Skeletal muscle tissue (tissue), 4 donors: Measurements from ENCODE around the gene PKN2. TPM values are rescaled to one million over a fixed set of nuclear protein-coding genes. Genes with fewer than 3 reads are reported as not detected.

Source experiments
- H3K27ac ChIP-seq: one replicate; pipeline ENCODE4 v1.7.0; 2013; ENCODE audit warnings: mild to moderate bottlenecking, low read depth, low read length, inconsistent platforms
- H3K27me3 ChIP-seq, 3 donors: one replicate each; pipeline ENCODE4 v1.7.0; 2013; ENCODE audit warnings: low read length in 3 of 3; ENCODE audit not compliant: control insufficient read depth in 3 of 3, insufficient read depth in 3 of 3
- H3K36me3 ChIP-seq, 3 donors: one replicate each; pipeline ENCODE4 v1.7.0; 2013; ENCODE audit warnings: low read length in 3 of 3; ENCODE audit not compliant: control insufficient read depth in 3 of 3, insufficient read depth in 3 of 3
- H3K4me1 ChIP-seq, 3 donors: one replicate each; pipeline ENCODE4 v1.7.0; 2013; ENCODE audit warnings: low read length in 3 of 3, mild to moderate bottlenecking in 3 of 3; ENCODE audit not compliant: control insufficient read depth in 3 of 3, insufficient read depth in 3 of 3
- H3K4me3 ChIP-seq, 3 donors: one replicate each; pipeline ENCODE4 v1.7.0; 2013; ENCODE audit warnings: low read length in 3 of 3
- H3K9ac ChIP-seq, 3 donors: one replicate each; pipeline ENCODE4 v1.7.0; 2013; ENCODE audit warnings: low read length in 3 of 3, mild to moderate bottlenecking in 3 of 3, moderate library complexity in 2 of 3, low read depth in 1 of 3
- H3K9me3 ChIP-seq, 3 donors: one replicate each; pipeline ENCODE4 v1.7.0; 2013; ENCODE audit warnings: low read length in 3 of 3; ENCODE audit not compliant: control insufficient read depth in 3 of 3
- total RNA-seq: library from RNA; depleted of rRNA; stranded (reverse); fragments of >200 nt; gene quantifications from one replicate; pipeline ENCODE4 v1.2.3, GENCODE V29; 2014
- donor health status: Osteomylitis.

PKN2 gene
- total RNA-seq, result 57.9 TPM

DNA sequence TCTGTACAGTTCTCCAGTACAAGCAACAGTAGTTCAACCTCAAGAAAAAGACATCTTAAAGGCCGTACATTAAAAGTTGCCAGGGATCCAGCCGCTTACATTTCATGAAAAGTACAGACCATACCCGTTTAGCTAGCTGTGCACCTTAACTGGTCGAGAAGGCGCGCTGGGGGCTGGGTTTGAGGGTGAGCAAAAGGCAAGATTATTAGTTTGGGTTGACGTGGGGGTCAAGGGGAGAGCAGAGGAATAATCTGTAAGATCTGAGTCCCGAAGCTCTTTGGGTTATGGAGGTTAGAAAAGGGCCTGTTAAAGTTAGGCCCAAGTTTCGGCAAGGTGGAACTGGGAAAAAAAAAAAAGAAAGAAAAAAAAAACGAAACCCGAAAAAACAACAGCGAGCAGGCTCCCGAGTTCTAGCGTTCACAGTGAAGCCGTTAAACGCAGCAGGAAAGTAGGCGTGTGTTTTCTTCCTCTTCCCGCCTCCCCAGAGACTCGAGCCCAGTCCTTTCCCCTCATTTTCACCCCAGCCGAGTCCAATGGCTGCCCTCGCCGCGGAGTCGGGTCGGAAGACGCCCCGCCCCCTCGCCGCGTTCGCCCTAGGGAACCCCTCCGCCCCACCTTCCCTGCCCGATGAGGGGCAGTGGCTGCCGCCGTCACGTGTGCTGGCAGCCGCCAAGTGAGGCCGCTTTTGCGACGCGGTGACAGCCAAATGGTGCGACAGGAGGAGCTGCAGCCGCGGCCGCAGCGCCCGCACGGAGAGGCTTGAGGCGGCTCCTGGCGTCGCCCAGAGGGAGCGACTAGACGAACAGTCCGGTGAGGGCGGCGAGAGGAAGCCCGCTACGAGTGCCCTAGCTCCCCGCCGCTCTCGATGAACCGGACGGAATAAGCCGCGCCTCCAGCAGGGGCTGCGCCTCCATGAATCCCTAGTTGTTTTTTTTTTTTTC, at the start of gene PKN2:
Gene PKN2 (plus strand): TSS at position 733 of the 941 bp plus-strand sequence. CDS start 308 bp downstream, outside the sequence.
- Histone ChIP-seq H3K4me3 (peak within 1 kb of the TSS; percentile 88 to 95 (median 90)), H3K27ac (peak within 1 kb of the TSS; percentile 89), H3K36me3 (no peaks in the 10 kb centered on the region), H3K9ac (peak within 1 kb of the TSS; percentile 93 to 97 (median 94)), H3K9me3 (no peaks in the 10 kb centered on the region), H3K27me3 (no peaks in the 10 kb centered on the region), H3K4me1 (peaks cover 8 to 16% (median 9%) of the 10 kb centered on the region in 3 donors)

DNA sequence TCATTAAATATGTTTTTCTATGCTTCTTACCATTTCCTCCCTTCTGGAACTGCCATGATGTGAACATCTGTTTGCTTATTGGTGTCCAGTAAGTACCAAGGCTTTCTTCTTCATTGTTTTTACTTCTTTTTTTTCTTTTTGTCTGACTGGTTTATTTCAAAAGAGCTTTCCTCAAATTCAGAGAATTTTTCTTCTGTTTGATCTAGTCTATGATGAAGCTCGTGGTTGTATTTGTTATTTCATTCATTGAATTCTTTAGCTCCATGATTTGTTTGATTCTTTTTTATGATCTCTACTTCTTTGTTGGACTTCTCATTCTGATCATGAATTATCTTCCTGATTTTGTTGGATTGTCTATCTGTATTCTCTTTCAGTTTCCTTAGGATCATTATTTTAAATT, 49.5 kb upstream of the PKN2 start:
- no peaks in the 10 kb centered on the region for H3K36me3 ChIP-seq
- H3K9ac ChIP-seq, result no peak overlapping the region
- no peak overlapping the region for H3K4me3 ChIP-seq
- H3K4me1 ChIP-seq, result no peaks in the 10 kb centered on the region
- H3K27me3 ChIP-seq, result no peaks in the 10 kb centered on the region
- H3K9me3 ChIP-seq, result peaks cover 3 to 6% (median 5%) of the 10 kb centered on the region in 3 donors
- no peak overlapping the region for H3K27ac ChIP-seq

DNA sequence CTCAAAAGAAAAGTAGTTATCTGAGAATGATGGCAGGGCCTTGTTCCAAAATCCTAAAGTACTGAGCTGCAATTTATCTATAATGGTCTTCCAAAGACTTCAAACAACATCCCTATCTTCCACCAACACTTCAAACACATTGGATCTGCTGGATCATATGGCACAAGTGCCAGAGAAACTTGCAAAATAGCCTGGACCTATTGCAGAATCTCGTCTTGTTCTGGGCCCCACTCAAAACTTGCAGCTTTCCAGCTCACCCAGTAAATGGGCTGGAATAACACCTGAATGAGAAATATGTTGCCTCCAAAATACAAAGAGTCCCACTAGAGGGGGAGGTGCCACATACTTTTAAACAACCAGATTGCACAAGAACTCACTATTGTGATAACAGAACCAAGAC, 44.0 kb upstream of the PKN2 start:
- Histone ChIP-seq H3K4me1 (no peaks in the 10 kb centered on the region), H3K27ac (no peak overlapping the region), H3K36me3 (no peaks in the 10 kb centered on the region), H3K9me3 (peaks cover 0 to 5% (median 3%) of the 10 kb centered on the region in 3 donors), H3K4me3 (no peak overlapping the region), H3K9ac (no peak overlapping the region), H3K27me3 (no peaks in the 10 kb centered on the region)

DNA sequence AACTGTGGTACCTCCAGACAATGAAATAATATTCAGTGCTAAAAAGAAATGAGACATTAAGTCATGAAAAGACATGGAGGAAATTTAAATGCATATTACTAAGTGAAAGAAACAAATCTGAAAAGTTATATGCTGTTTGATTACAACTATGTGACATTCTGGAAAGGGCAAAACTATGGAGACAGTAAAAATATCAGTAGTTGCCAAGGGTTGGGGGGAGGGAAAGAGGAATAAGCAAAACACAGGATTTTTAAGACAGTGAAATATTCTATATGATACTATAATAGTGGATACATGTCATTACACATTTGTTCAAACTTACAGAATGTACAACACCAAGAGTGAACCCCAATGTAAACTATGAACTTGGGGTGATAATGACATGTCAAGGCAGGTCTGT, 38.2 kb upstream of the PKN2 start:
- H3K27me3 ChIP-seq, result no peaks in the 10 kb centered on the region
- H3K4me3 ChIP-seq, result no peak overlapping the region
- H3K36me3 ChIP-seq, result no peaks in the 10 kb centered on the region
- H3K9ac ChIP-seq, result no peak overlapping the region
- H3K9me3 ChIP-seq, result no peaks in the 10 kb centered on the region
- H3K4me1 ChIP-seq, result no peaks in the 10 kb centered on the region
- no peak overlapping the region for H3K27ac ChIP-seq

DNA sequence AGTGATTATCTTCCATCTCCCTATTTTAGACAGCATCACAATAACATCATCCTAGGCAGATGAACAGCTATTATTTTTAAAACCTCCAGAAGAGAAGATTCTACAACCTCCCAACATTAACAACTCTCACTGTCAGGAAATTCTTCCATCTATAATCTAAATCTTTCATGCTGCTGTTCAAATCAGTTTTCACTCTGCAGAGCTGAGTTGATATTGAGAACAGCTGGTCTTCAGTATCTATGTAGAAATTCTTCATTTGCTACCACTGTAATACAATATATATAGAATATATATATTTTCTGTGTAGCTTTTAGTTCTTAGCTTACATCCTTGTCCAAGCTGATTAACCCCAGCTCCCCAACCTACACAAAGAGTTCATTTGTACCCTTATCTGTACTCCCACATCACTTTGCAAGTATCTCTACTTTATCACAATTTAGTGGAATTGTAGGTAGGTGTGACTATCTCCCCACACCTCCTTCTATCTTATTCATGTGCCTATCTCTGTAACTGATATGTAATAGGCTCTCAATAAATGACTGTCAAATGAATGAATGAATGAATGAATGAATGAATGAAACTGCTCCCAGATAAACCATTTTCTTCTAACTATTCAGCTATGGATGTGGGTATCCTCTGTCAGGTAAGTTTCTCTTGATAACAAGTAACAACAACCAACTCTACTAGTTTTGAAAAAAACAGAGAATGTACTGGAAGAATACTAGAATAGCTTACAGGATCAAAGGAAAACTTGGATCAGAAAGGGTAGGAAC, 37.4 kb upstream of the PKN2 start:
- no peaks in the 10 kb centered on the region for H3K27me3 ChIP-seq
- H3K4me3 ChIP-seq, result no peak overlapping the region
- H3K9me3 ChIP-seq, result no peaks in the 10 kb centered on the region
- H3K4me1 ChIP-seq, result no peaks in the 10 kb centered on the region
- no peak overlapping the region for H3K27ac ChIP-seq
- no peak overlapping the region for H3K9ac ChIP-seq
- no peaks in the 10 kb centered on the region for H3K36me3 ChIP-seq

DNA sequence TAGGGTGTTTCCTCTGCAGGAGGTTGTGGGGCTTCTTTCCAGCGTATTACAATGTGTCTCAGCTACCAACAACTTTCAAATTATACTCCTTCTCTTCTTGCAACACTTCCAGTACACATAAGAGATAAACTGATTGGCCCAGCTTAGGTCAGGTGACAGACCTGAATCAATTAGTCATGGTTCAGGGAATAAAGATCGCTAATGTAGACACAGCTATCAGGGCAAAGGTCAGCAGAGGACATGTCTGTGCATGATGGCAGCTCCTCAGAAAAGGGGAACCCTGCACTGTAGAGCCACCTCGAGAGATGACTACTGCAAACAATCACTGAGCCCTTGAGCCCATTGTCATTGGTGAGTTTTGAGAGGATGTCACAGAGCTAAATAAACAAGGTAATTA, 36.8 kb upstream of the PKN2 start:
- Histone ChIP-seq H3K4me1 (no peaks in the 10 kb centered on the region), H3K27me3 (no peaks in the 10 kb centered on the region)

DNA sequence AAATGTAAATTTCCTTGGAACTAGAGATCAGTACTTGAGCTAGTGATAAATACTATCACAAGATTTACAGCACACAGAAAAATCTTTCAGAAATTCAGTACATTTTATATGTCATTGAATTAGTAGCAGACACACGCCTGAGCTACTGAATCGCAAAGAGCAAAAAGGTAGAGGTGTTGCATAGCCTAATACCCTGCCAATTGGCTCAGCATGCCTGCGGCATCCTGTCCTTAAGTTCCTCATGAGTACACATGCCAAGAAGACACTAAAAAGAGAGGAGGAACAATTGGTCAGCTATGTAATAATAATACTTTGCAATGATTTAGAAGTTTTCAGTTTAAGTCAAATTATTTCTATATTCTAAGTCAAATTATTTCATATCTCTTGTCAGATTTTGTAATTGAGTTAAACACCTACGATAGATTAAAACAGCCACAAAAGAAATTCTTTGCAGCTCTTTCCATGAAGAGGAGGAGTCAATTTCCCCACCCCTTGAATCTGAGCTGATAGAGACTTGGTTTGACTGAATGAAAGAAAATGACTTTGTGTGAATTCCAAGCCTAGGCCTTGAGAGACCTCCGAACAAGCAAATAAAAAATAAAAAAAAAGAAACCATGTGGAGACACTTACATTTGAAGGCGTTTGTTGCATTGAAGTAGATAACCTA, 36.2 kb upstream of the PKN2 start:
- H3K9ac ChIP-seq, result no peak overlapping the region
- no peak overlapping the region for H3K27ac ChIP-seq
- no peak overlapping the region for H3K4me3 ChIP-seq

More for the DNA sequence above, 36.8 kb upstream of the PKN2 start:
- H3K9ac ChIP-seq, result no peak overlapping the region
- H3K27ac ChIP-seq, result no peak overlapping the region
- H3K36me3 ChIP-seq, result no peaks in the 10 kb centered on the region
- H3K9me3 ChIP-seq, result no peaks in the 10 kb centered on the region
- no peak overlapping the region for H3K4me3 ChIP-seq

DNA sequence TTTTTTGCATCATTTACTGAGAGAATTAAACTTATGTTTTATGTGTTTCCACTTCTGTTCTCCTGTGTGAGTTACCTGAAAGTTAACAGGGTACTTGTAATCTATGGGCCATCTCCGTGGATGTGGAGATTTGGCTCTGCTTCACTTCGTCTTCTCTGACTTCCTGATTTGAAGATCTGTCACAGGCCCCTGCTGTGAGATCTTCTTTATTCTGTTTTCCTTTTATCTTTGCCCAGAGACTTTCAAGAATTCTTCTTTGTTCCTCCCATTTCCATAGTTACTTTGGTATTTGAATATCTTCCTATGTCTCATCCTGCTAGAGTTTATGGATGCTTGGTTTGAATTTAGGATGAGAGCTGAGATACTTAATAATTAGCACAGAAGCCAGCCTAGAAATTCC, 35.4 kb upstream of the PKN2 start:
- Histone ChIP-seq H3K9me3 (no peaks in the 10 kb centered on the region), H3K4me3 (no peak overlapping the region), H3K27ac (no peak overlapping the region), H3K27me3 (no peaks in the 10 kb centered on the region), H3K9ac (no peak overlapping the region), H3K36me3 (no peaks in the 10 kb centered on the region), H3K4me1 (no peaks in the 10 kb centered on the region)

More for the DNA sequence above, 36.2 kb upstream of the PKN2 start:
- Histone ChIP-seq H3K27me3 (no peaks in the 10 kb centered on the region), H3K36me3 (no peaks in the 10 kb centered on the region), H3K4me1 (no peaks in the 10 kb centered on the region), H3K9me3 (no peaks in the 10 kb centered on the region)

DNA sequence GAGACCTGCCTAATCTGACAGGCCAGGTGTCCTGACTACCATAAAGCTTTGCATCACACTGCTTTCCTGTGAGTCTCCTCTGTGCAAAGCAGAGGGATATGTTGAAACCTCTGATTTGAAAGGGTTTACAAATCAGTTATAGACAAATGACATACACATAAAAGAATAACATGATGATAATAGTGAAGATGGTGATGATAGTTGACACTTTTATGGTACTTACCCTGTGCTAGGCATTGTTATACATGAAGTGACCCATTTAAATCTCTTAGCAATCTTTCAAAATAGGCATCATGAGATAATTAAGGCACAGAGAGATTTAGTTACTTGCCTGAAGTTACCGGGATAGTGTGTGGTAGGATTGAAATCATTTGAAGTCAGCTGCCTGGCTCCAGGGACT, 34.1 kb upstream of the PKN2 start:
- no peaks in the 10 kb centered on the region for H3K36me3 ChIP-seq

More for the DNA sequence above, 34.1 kb upstream of the PKN2 start:
- Histone ChIP-seq H3K9me3 (no peaks in the 10 kb centered on the region), H3K4me3 (no peak overlapping the region), H3K27me3 (no peaks in the 10 kb centered on the region), H3K4me1 (no peaks in the 10 kb centered on the region), H3K9ac (no peak overlapping the region), H3K27ac (no peak overlapping the region)
